ENCODE data around the gene NPTN. TPM values are rescaled to one million over a fixed set of nuclear protein-coding genes. Genes with fewer than 3 reads are reported as not detected.

Gene NPTN
- total RNA-seq, 4 donors from 2014 or later = 159 to 356 (median 215) TPM

- no peak for DNase-seq
- Histone ChIP-seq H3K36me3 (no peaks in the 10 kb centered on the region), H3K27me3 (no peaks in the 10 kb centered on the region), H3K4me3 (no peak overlapping the region), H3K4me1 (peaks cover 0 to 18% of the 10 kb centered on the region in 2 donors), H3K9me3 (no peaks in the 10 kb centered on the region), H3K27ac (no peak overlapping the region)
- no peak for TF ChIP-seq POLR2A (IDR thresholded peaks at IDR 0.05)
- TF ChIP-seq CTCF (IDR thresholded peaks at IDR 0.05) = no peak
- intact Hi-C loops (cut with DNase I; ENCODE audit: low total_unique reads) = no loop called here
Observed at GRCh38 chr15:73621286-73621826, 11.8 kb downstream of the NPTN start.

GRCh38 chr15:73620078-73620477, 13.1 kb downstream of the NPTN start:
- Histone ChIP-seq H3K4me1 (peaks cover 8 to 18% of the 10 kb centered on the region in 2 donors), H3K4me3 (no peak overlapping the region), H3K9me3 (no peaks in the 10 kb centered on the region), H3K27ac (no peak overlapping the region), H3K27me3 (no peaks in the 10 kb centered on the region), H3K36me3 (no peaks in the 10 kb centered on the region)
- intact Hi-C loops (cut with DNase I; ENCODE audit: low total_unique reads) = no loop called here
- TF ChIP-seq POLR2A (IDR thresholded peaks at IDR 0.05) = no peak
- TF ChIP-seq CTCF (IDR thresholded peaks at IDR 0.05) = no peak
- DNase-seq = no peak

- TF ChIP-seq CTCF (IDR thresholded peaks at IDR 0.05) (no peak), POLR2A (IDR thresholded peaks at IDR 0.05) (no peak)
- Histone ChIP-seq H3K27me3 (no peaks in the 10 kb centered on the region), H3K4me3 (no peak overlapping the region), H3K4me1 (peaks cover 8 to 24% of the 10 kb centered on the region in 2 donors), H3K27ac (no peak overlapping the region), H3K9me3 (no peaks in the 10 kb centered on the region), H3K36me3 (no peaks in the 10 kb centered on the region)
- intact Hi-C loops (cut with DNase I; ENCODE audit: low total_unique reads) = no loop called here
- no peak for DNase-seq
Observed at GRCh38 chr15:73617913-73618312, 15.3 kb downstream of the NPTN start.

GRCh38 chr15:73617301-73617831, 15.8 kb downstream of the NPTN start:
- no peak for DNase-seq
- Histone ChIP-seq H3K4me1 (peaks cover 8 to 28% of the 10 kb centered on the region in 2 donors), H3K36me3 (no peaks in the 10 kb centered on the region), H3K27me3 (no peaks in the 10 kb centered on the region), H3K9me3 (no peaks in the 10 kb centered on the region), H3K4me3 (no peak overlapping the region), H3K27ac (no peak overlapping the region)
- no peak for TF ChIP-seq CTCF (IDR thresholded peaks at IDR 0.05)
- TF ChIP-seq POLR2A (IDR thresholded peaks at IDR 0.05) = no peak
- intact Hi-C loops (cut with DNase I; ENCODE audit: low total_unique reads) = no loop called here

GRCh38 chr15:73608941-73609340, 24.2 kb downstream of the NPTN start:
- no peak overlapping the region for H3K4me3 ChIP-seq
- H3K4me1 ChIP-seq = peaks cover 15 to 28% of the 10 kb centered on the region in 2 donors
- no peaks in the 10 kb centered on the region for H3K36me3 ChIP-seq
- intact Hi-C loops (cut with DNase I; ENCODE audit: low total_unique reads) = no loop called here
- TF ChIP-seq CTCF (IDR thresholded peaks at IDR 0.05) = no peak
- no peak for TF ChIP-seq POLR2A (IDR thresholded peaks at IDR 0.05)
- H3K9me3 ChIP-seq = no peaks in the 10 kb centered on the region
- H3K27me3 ChIP-seq = no peaks in the 10 kb centered on the region
- H3K27ac ChIP-seq = peak overlapping the region; percentile 39 to 60
- DNase-seq = no peak
